ENCODE data around the gene NRP2.

GRCh38 chr2:205637320-205637602, 45.0 kb upstream of the NRP2 start:
- TF ChIP-seq CTCF (IDR thresholded peaks at IDR 0.05; ENCODE audit: insufficient read depth, low read depth, low read length) = no peak
- TF ChIP-seq EZH2 (IDR thresholded peaks at IDR 0.05; ENCODE audit: insufficient read depth, low read length) = no peak

All from astrocyte (in vitro differentiated cells and primary cell).